Superior temporal gyrus (tissue), 1 donor: ENCODE measurements around the gene PRRG4.
"Not testable (repeated sequence)": the region's sequence is repeated elsewhere in the genome, so short reads cannot be mapped to it uniquely, and the experiment has no call there.

Experiments
- DNase-seq: peaks from one replicate; pipeline ENCODE4 v3.0.0-alpha.2; 2016; ENCODE audit errors: extremely low spot score

The PRRG4 gene

DNA sequence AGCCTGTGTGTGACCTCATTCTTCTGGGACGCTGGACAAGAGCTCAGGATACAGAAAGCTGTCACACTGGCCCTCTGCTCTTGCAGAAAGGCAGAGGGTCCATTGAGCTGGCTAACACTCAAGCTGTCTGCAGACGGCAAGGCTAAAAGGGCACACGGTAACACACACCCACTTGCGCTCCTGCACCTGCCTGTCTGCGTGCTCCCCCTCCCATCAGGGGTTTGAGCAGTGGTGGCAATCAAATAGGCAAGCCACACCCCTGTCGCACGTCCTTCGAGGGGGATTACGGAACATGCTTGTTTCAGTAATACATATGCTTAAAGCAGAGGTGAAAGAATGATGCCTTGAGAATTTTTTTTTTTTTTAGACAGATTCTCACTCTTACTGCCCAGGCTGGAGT lies 55.8 kb downstream of the PRRG4 start:
- DNase-seq = no peak

DNA sequence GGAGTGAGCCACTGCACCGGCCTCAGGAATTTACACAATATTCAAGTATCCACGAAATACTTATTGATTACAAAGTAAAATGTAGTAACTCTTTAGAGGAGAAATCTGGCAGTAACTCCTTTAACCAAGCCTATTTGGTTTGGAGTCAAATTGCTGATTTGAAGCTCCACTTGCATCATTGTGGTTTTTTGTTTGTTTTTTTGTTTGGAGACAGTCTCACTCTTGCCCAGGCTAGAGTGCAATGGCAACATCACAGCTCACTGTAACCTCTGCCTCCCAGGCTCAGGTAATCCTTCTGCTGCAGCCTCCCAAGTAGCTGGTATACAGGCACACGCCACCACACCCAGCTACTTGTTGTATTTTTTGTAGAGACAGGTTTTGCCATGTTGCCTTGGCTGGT lies 56.5 kb downstream of the PRRG4 start:
- no peak for DNase-seq

DNA sequence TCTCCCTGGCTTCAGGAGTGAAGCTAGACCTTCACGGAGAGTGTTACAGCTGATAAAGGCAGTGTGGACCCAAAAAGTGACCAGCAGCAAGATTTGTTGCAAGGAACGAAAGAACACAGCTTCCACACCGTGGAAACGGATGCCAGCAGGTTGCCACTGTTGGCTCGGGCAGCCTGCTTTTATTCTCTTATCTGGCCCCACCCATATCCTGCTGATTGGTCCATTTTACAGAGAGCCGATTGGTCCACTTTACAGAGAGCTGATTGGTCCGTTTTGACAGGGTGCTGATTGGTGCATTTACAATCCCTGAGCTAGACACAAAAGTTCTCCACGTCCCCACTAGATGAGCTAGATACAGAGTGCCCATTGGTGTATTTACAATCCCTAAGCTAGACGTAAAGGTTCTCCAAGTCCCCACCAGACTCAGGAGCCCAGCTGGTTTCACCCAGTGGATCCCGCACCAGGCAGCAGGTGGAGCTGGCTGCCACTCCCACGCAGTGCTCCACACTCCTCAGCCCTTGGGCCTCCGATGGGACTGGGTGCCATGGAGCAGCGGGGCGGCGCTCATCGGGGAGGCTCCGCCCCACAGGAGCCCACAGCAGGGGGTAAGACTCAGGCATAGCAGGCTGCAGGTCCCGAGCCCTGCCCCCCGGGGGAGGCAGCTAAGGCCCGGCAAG lies 58.1 kb downstream of the PRRG4 start:
- DNase-seq = not testable (repeated sequence)

GRCh38 chr11:32888384-32888710 lies 58.6 kb downstream of the PRRG4 start:
- DNase-seq = not testable (repeated sequence)

- no peak for DNase-seq
Observed at GRCh38 chr11:32888805-32889204, 59.1 kb downstream of the PRRG4 start.

GRCh38 chr11:32890843-32891656 lies 61.3 kb downstream of the PRRG4 start:
- DNase-seq = no peak

GRCh38 chr11:32891657-32892354 lies 62.1 kb downstream of the PRRG4 start:
- DNase-seq = no peak

DNA sequence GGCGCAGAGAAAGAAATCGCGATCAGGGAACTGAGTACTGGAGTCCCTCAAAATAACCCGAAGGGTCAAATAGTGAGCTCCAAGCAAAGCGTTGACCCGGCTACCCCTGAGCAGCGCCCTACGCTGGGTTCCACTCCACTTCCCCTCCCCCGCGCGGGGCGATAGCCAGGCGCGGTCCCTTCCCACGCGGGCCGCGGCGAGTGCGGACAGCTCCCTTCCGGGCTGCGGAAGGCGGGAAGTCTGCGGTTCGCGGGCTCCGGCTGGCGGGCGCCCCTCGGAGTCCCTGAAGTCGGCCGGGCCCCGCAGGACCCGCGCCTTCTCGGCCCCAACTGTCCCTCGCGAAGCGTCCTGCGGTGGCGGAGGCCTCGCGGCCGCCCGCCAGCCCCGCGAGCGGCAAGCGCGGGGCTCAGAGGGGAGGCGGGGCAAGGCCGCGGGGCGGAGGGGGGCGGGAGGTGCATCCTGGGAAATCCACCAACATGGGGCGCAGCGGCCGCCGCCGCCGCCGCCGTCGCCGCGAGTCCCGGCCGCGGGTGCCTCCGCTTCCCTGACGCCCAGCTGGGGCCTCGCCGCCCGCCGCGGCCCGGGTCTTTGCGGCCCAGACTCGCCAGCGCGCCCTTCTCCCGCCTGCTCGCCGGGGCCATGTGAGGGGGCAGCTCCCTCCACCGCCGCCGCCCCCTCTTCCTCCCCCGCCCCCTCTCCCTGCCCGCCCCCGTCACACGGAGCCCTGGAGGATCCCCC lies 62.8 kb downstream of the PRRG4 start, which contains the start of gene QSER1:
QSER1 (plus strand) TSS at position 457 of the 738 bp plus-strand sequence. CDS start 315 bp downstream, outside the sequence.
- DNase-seq = peak; percentile 78

- no peak for DNase-seq
Observed at GRCh38 chr11:32893093-32893342, 63.3 kb downstream of the PRRG4 start.

- no peak for DNase-seq
Observed at GRCh38 chr11:32893343-32894148, 63.8 kb downstream of the PRRG4 start.

DNA sequence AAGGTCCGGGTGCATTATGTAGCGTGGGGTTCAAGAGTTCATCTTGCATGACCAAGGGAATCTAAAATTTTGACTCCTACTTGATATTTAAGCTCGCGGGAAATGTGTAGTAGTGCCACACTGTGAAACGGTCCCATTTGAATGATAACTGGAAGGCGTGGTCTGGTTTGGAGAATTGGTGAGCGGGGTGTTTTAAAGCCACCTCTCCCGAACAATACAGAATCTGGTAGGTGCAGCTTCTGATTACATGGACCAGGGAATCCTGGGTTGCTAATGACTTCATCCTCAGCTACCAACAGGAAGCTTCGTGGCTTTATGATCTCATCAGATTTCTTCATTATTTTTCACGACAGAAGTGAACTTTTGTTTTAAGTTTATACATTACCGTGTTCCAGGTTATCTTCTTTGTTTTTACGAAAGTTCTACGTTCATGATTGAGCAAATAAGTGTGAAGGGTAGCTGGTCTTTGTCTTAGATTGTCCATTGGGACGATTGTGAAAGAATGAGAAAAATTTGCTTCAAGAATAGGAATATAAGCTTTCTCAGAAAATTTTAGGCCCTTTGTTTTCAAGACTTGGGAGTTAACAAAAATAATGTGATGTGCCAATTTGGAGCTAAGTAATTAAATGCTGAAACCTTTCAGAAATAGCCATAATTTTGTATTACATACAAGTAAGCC lies 64.6 kb downstream of the PRRG4 start:
- DNase-seq = peak; percentile 55

GRCh38 chr11:32894921-32895320 lies 65.2 kb downstream of the PRRG4 start:
- no peak for DNase-seq

GRCh38 chr11:32895471-32895870 lies 65.7 kb downstream of the PRRG4 start:
- no peak for DNase-seq

DNA sequence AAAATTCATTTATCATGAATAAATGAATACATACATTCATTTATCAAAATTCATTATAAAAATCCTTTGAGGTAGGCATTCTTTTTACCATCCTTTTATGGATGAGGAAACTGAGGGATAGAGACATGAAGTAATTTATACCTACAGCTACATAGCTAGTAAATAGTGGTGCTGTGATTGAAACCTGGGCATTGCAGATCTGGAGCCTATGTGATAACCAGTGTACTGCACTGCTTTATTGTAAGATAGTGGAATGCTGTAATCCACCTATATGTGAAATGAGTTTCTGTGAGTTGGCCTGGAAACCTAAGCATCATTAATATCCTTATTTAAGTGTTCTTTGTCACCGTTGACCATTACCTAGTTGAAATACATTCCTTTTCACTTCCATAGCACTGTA lies 67.4 kb downstream of the PRRG4 start:
- DNase-seq = no peak

GRCh38 chr11:32899438-32899837 lies 69.7 kb downstream of the PRRG4 start:
- no peak for DNase-seq

DNA sequence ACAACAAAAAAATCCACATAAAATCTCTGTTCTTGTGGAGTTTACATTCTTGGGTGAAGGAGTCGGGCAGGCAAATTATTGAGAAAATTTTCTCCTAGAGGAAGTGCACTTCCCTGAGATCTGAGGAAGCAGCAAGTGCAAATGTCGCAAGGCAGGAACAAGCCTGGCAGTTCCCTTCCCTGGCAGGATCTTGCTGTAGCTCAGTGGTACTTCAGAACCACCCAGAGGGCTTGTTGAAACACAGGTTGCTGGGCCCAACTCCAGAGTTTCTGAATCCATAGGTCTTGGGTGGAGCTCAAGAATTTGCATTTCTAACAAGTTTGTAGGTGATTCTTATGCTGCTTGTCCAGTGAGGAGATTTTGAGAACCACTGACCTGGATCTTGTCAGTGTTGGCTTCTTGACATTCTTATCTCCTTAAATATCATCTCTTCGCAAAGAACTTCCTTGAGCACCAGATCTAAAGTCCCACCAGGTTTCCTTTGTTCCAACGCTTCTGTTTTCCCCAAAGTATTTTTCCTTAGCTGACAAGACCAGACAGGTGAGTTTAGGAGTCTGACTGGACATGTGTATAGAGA lies 72.5 kb downstream of the PRRG4 start:
- no peak for DNase-seq

GRCh38 chr11:32905028-32905667 lies 75.4 kb downstream of the PRRG4 start:
- no peak for DNase-seq
